ENCODE results near the gene SIGLEC14.
"Not testable (repeated sequence)": the region's sequence is repeated elsewhere in the genome, so short reads cannot be mapped to it uniquely, and the experiment has no call there.

SIGLEC14 gene

GRCh38 chr19:51668216-51668615, 21.6 kb upstream of the SIGLEC14 start:
- no peak for DNase-seq (ENCODE audit: low read depth)

GRCh38 chr19:51664997-51665396, 18.4 kb upstream of the SIGLEC14 start:
- DNase-seq (ENCODE audit: low read depth) = no peak

- DNase-seq (ENCODE audit: low read depth) = no peak
Observed at GRCh38 chr19:51664131-51664530, 17.5 kb upstream of the SIGLEC14 start.

GRCh38 chr19:51663650-51664049, 17.0 kb upstream of the SIGLEC14 start:
- no peak for DNase-seq (ENCODE audit: low read depth)

- no peak for DNase-seq (ENCODE audit: low read depth)
Observed at GRCh38 chr19:51660975-51661600, 14.5 kb upstream of the SIGLEC14 start.

- DNase-seq (ENCODE audit: low read depth) = no peak
Observed at GRCh38 chr19:51654783-51655182, 8.2 kb upstream of the SIGLEC14 start.

GRCh38 chr19:51653162-51653561, 6.5 kb upstream of the SIGLEC14 start:
- DNase-seq (ENCODE audit: low read depth) = no peak

- no peak for DNase-seq (ENCODE audit: low read depth)
Observed at GRCh38 chr19:51652266-51652665, 5.6 kb upstream of the SIGLEC14 start.

- no peak for DNase-seq (ENCODE audit: low read depth)
Observed at GRCh38 chr19:51651216-51651846, 4.7 kb upstream of the SIGLEC14 start.

GRCh38 chr19:51647318-51647717, 693 bp upstream of the SIGLEC14 start:
- no peak for DNase-seq (ENCODE audit: low read depth)

- DNase-seq (ENCODE audit: low read depth) = no peak
Observed at GRCh38 chr19:51644636-51645271, 1.9 kb downstream of the SIGLEC14 start.

GRCh38 chr19:51641648-51642047, 5.0 kb downstream of the SIGLEC14 start:
- no peak for DNase-seq (ENCODE audit: low read depth)

GRCh38 chr19:51640386-51640785, 6.2 kb downstream of the SIGLEC14 start:
- DNase-seq (ENCODE audit: low read depth) = no peak

GRCh38 chr19:51639916-51640315, 6.7 kb downstream of the SIGLEC14 start:
- no peak for DNase-seq (ENCODE audit: low read depth)

GRCh38 chr19:51637362-51637978, 9.2 kb downstream of the SIGLEC14 start:
- DNase-seq (ENCODE audit: low read depth) = no peak

- no peak for DNase-seq (ENCODE audit: low read depth)
Observed at GRCh38 chr19:51632126-51632525, 14.5 kb downstream of the SIGLEC14 start.

- not testable (repeated sequence) for DNase-seq (ENCODE audit: low read depth)
Observed at GRCh38 chr19:51630315-51630714, 16.3 kb downstream of the SIGLEC14 start, which contains the start of gene SIGLEC5. SIGLEC5 (minus strand) TSS chr19:51630401; CDS start chr19:51630335, 66 bp downstream.

- no peak for DNase-seq (ENCODE audit: low read depth)
Observed at GRCh38 chr19:51628153-51628939, 18.3 kb downstream of the SIGLEC14 start.

GRCh38 chr19:51627491-51628138, 19.0 kb downstream of the SIGLEC14 start:
- DNase-seq (ENCODE audit: low read depth) = no peak

- DNase-seq (ENCODE audit: low read depth) = no peak
Observed at GRCh38 chr19:51626675-51627074, 19.9 kb downstream of the SIGLEC14 start.

GRCh38 chr19:51621178-51621577, 25.4 kb downstream of the SIGLEC14 start:
- DNase-seq (ENCODE audit: low read depth) = no peak

- no peak for DNase-seq (ENCODE audit: low read depth)
Observed at GRCh38 chr19:51615991-51616390, 30.6 kb downstream of the SIGLEC14 start.
